ENCODE data around the gene FAF1.

- no peak for TF ChIP-seq POLR2A (IDR thresholded peaks at IDR 0.05)
- TF ChIP-seq, protein P1, sequence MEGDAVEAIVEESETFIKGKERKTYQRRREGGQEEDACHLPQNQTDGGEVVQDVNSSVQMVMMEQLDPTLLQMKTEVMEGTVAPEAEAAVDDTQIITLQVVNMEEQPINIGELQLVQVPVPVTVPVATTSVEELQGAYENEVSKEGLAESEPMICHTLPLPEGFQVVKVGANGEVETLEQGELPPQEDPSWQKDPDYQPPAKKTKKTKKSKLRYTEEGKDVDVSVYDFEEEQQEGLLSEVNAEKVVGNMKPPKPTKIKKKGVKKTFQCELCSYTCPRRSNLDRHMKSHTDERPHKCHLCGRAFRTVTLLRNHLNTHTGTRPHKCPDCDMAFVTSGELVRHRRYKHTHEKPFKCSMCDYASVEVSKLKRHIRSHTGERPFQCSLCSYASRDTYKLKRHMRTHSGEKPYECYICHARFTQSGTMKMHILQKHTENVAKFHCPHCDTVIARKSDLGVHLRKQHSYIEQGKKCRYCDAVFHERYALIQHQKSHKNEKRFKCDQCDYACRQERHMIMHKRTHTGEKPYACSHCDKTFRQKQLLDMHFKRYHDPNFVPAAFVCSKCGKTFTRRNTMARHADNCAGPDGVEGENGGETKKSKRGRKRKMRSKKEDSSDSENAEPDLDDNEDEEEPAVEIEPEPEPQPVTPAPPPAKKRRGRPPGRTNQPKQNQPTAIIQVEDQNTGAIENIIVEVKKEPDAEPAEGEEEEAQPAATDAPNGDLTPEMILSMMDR (IDR thresholded peaks at IDR 0.05), result no peak
These were observed 360.5 kb downstream of the FAF1 start for GRCh38 chr1:50599546-50599945.

All from esophagus squamous epithelium (tissue), 4 donors.